ENCODE results near the gene VPS33B.
"Not testable (repeated sequence)": the region's sequence is repeated elsewhere in the genome, so short reads cannot be mapped to it uniquely, and the experiment has no call there.

The VPS33B gene

DNA sequence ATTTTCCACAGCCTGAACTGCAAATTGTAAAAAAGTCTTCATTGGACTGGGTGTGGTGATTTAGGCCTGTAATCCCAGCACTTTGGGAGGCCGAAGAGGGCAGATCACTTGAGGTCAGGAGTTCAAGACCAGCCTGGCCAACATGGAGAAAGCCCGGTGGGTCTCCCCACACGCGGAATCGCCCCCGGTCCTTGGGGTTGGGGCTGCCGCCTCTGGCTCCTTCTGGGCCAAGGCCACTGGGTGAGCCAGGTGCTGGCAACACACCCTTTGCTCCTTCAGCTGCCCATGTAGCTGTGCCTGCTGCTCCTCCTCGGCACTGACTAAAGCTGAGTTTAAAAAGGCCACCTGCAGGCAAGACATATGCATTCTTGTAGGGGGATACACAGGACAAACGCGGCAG is 9.4 kb upstream of the VPS33B start:
- no peak for DNase-seq

DNA sequence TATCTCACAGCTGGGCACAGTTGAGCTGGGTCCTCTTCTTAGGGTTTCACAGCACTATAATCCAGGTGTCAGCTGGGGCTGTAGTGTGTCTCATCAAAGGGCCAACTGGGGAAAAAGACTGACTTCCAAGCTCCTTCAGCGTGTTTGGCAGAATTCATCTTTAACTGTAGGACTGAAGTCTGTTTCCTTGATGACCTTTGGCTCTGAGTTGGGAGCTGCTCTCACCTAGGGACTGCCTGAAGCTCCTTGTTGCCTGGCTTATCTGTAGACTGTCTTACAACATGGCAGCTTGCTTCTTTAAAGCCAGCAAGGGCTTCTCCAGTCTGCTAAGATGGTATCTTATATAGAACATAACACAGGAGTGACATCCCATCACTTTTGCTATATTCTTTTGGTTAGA is 5.3 kb upstream of the VPS33B start:
- no peak for DNase-seq

DNA sequence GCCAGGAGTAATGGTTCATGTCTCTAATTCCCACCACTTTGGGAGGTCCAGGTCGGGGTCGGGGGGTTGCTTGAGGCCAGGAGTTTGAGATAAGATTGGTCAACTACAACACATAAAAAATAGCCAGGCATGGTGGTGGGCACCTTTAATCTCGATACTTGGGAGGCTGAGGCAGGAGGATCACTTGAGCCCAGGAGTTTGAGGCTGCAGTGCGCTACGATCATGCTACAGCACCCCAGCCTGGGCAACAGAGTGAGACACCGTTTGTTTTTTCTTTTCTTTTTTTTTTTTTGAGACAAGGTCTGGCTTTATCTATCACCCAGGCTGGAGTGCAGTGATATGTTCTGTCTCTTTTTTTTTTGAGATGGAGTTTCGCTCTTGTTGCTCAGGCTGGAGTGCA is 1.3 kb upstream of the VPS33B start:
- no peak for DNase-seq

DNA sequence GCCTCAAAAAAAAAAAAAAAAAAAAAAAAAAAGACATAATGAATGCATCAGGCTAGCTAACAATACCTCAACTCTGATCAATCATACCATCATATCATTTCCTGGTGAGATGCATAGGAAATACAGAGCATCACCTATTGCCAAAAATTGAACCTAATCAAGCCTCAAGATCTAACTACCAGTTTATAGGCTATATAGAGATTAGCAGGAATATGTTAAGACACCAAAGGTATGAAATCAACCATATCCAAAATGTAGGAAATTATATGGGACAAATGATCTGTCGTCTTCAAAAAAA is 387 bp upstream of the VPS33B start:
- no peak for DNase-seq

DNA sequence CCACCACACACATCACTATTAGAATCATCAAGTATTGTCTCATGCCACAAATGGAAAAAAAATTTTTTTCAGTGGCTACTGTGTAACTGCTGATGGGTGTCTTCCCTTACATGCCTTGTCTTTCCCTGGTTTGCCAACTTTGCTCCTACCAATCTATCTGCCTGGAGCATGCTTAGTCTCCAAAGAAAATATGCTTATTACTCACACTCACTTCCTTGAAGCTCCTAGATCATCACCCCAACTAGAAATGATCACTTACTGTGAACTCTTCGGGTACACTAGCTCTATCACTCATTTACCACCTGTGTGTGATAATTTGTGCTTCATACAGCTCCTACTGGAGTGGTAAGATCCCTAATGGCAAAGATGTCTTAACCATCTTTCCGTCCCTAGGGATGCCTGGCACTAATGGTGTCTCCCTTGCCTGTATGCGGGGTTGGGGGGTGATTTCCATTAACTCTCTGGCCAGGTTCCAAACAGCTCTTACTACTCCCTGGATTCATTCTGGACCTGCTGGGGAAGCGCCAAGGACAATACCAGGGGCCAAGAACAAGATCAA is 799 bp downstream of the VPS33B start:
- DNase-seq, result no peak

DNA sequence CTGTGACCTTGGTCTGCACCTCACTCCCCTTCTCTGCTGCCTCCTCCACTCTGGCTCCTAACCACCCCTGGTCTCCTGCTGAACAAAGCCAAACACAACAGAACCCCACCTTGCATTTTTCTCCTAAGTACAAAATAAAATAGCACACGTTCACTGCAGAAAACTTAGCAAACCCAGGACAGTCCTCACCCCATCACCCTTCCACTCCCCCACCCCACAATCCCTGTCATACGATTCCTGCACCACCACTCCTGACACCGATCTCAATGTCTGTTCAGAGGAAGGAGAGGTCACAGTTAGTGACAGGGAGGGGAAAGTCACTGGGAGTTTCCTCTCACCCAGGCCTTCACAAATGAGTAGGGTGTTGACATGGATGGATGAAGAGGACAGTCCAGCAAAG is 4.2 kb downstream of the VPS33B start:
- DNase-seq, result no peak

DNA sequence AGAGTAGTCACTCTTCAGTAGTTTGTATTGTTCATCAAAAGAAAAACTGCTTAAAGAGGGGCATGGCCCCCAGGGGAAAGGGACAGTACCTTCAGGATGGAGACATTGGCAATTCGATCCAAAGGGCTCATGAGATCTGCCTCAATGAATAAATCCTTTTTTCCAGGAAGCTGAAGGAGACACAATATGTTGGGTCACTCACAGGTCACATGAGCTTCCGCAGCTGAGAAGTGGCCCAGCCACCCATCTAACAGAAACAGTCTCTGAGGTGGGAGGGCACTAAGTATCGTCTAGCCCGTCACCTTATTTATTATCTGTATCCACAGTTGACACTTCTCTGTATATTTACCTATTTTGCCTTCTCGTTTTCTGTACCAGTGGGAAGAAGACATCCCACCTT is 4.7 kb downstream of the VPS33B start:
- DNase-seq, result no peak

DNA sequence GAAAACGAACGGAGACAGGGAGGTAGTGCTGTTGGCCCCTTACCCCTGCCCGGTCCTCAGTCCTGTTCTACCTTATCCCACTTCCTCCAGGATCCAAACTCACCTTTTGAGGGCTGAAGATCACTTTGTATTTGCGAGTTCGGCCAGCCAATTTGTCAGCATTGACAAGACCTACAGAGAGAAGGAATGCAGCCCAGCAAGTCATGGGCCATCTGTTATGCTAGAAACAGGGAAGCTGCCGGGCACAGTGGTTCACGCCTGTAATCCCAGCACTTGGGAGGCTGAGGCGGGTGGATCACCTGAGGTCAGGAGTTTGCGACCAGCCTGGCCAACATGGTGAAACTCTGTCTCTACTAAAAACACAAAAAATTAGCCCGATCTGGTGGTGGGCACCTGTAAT is 8.7 kb downstream of the VPS33B start:
- DNase-seq, result not testable (repeated sequence)

DNA sequence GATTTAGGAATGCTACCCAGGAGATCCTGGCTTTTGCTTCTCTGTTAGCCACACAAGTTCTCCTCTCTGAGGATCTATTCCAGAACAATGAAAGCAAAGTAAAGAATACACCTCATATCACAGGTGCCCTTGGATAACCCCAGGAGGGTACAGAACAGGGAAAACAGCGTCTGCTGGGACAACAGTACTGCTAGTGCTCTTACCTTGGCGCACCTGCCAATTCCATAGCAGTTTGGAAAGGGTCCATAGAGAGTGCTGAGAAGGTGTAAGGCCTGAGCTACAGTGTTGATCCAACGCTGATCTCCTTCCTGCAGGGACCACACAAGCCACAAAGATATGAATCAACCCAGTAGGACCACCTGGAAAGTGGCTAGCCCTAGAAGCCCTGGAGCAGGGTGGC is 15.1 kb downstream of the VPS33B start:
- no peak for DNase-seq

DNA sequence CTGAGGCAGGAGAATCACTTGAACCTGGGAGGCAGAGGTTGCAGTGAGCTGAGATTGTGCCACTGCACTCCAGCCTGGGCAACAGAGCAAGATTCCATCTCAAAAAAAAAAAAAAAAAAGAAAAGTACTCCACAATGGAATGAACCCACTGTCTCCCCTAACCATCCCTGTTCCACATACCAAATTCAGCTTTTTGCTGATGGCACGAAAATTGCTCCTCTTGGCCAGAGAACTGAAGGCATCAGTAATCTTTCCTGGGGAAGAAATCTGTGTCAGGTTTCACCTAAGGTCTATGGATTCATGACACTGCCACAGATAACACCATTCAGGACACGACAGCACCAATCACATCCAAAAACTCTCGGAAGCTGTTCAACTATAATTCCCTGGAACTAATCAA is 21.2 kb downstream of the VPS33B start:
- DNase-seq, result no peak

DNA sequence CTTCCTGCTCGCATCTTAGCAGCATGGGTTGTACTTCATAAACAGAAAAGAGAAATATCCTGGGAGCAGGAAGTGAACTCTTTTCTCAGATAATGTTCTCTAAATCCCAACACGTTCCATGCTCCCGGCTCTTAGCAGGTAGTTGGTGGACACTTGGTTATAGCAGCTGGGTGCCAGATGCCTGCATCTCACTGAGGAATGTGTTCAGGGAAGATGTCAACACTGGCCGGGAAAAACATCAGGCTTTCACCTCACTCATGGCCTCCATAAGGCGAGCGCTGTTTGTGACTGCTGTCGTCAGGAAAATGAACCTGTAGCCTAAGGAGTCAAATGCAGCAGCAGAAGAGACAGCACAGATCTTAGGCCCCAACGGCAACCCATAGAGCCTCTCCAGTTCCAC is 23.7 kb downstream of the VPS33B start:
- no peak for DNase-seq

DNA sequence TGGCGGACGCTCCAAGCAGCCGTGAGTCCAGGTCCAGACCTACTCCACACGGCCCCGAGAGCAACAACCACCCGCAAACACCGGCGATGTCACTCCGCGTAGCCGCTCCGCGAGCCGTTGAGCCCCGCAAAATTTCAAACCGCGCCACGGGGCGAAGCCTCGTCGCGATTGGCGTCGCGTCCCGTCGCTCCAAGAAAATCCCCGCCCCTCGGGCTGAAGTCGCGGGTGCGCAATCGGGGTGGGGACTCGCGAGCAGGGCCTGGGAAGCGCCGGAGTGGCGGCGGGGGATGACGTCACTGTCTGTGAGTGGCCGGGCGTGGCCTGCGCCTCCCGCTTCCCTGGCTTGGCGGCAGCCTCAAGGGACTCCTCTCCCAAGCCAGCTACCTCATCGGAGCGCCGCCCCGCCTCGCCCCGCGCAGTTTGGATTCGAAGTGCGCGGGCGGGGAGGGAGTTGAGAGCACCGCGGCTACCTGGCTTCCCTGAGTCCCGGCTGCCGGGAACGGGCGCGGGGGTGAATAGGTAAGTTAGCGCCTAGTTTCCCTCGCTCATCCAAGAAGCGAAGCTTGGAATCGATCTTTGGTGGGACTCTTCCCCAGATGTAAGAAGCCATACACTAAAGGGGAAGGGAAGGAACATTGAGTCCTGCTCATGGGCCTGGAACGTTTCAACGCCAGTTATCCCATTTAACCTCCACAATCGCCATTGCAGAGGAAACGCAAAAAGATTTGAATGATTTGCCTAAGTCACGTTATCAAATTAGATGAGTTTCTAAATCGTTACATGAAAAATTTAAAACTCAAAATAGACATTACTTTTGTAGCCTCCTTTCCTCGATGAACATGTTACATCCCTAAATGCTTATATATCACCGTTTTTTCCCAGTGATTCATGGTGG is 27.7 kb downstream of the VPS33B start, which contains the start of gene PRC1:
Gene PRC1, minus strand, starts transcription at position 119 of the 895 bp plus-strand sequence. Its CDS starts 118 bp downstream, at position 1.
- peak; percentile 97 for DNase-seq

DNA sequence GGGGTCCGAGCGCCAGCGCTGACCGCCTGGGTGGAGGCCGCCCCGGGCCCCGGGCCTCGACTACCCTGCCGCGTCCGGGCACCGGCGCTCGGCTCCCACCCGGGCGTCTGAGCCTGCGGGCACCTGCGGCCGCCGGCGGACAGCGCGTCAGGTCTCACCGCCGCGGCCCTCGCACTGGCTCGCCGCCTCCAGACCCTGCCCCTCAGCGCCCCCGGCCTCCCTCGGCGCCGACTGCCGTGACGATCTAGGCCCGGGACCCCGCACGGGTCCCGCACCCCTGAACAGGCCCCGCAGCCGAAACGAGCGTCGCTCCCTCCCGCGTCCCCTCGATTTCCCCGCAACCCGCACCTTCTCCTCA is 28.4 kb downstream of the VPS33B start:
- no peak for DNase-seq

DNA sequence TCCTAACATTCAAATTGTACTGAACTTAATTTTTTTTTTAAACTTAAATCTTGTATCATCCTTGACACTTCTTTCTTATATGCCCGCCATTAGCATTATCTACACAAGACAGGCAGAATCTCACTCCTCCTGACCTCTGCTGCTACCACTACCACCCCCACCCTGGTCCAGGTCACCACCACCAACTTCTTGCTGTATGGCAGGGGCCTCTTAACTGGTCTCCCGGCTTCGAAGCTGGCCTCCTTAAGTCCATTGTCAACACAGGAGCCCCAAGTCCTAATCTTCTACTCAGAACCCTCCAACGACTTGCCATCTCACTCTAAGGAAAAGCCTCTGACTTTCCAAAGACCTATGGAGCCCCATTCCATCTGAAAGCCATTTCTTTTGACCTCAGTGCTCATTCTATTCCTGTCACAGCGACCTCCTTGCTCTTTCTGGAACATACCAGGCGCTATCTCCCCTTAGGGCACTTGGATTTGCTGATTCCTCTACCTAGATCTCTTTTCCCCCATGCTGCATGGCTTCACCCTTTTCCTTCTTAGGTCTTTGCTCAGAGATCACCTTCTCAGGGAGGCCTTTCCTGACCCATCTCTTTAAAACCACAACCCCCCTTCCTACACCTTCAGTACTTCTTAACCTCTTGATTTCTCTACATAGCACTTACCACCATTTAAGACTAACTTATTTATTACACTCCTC is 30.7 kb downstream of the VPS33B start:
- DNase-seq, result no peak

DNA sequence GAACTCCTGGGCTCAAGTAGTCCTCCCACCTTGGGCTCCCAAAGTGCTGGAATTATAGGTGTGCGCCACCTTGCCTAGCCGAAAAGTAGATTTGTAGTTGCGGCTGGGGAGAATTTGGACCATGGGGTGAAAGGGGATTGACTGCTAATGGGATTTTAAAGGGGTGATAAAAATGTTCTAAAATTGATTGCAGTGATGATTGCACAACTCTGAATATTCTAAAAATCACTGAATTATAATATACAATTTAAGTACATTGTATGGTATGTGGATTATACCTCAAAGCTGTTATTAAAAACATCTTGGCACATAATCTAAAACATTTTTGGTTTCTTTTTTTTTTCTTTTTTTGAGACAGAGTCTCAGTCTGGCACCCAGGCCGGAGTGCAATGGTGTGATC is 31.9 kb downstream of the VPS33B start:
- DNase-seq, result no peak

DNA sequence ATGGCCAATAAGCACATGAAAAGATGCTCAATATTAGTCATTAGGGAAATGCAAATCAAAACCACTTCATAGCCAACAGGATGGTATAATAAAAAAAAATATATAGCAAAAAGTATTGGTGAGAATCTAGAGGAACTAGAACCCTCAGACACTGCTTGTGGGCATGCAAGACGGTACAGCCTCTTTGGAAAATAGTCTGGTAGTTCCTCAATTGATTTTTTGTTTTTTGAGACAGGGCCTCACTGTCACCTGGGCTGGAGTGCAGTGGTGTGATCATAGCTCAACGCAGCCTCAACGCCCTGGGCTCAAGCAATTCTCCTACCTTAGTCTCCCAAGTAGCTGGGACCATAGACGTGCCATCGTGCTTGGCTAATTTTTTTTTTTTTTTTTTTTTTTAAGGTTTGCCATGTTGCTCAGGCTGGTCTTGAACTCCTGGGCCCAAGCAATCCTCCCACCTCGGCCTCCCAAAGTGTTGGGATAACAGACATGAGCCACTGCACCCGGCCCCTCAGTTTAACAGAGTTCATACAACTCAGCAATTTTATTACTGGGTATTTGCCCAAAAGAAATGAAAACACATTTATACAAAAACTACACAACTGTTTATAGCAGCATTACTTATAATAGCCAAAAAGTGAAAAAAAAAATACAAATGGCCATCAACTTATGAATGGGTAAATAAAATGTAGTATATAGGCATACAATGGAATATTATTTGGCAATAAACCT is 33.2 kb downstream of the VPS33B start:
- no peak for DNase-seq

DNA sequence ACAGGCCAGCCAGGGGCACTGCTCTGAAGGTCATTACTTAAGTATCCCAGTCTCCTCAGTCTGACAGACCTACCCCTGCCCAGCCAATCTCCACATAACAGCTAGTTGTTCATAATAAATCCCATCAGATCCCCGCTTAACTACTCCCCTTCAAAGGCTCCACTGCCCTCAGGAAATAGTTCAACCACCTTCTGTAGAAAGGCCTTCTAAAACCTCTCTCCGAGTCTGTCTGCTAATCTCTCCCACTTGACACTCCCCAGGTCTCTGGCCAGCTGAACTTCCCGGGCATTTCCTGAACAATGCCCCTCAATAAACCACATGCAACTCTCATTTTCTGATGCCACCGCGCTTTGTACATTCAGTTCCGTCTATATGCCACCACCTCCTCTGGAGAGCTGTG is 34.1 kb downstream of the VPS33B start:
- no peak for DNase-seq

DNA sequence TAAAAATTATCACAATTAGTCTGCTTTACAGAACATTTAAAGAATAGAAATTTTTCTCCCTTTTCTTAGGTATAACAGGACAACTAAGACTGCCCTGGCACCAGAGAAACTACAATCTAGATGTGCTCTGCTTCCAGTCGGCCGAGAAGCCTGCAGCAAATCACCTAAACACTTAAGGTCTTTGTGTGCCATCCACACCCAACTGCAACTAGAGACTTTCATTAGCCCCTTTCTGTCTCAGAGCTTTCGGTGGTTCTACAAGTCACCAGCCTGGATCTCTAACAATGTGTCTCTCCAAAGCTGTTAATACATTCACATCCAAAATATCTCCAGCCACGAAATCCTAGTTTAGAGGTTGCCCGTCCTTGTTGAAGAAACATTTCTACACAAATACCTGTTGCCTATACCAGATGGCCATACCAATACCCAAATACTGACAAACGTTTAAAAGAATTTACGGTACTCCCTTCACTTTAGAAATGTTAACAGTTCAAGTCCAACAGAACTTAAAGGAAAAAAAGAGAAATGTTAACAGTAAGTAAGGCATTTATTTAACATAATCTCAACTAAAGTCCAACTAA is 34.7 kb downstream of the VPS33B start:
- DNase-seq, result no peak

DNA sequence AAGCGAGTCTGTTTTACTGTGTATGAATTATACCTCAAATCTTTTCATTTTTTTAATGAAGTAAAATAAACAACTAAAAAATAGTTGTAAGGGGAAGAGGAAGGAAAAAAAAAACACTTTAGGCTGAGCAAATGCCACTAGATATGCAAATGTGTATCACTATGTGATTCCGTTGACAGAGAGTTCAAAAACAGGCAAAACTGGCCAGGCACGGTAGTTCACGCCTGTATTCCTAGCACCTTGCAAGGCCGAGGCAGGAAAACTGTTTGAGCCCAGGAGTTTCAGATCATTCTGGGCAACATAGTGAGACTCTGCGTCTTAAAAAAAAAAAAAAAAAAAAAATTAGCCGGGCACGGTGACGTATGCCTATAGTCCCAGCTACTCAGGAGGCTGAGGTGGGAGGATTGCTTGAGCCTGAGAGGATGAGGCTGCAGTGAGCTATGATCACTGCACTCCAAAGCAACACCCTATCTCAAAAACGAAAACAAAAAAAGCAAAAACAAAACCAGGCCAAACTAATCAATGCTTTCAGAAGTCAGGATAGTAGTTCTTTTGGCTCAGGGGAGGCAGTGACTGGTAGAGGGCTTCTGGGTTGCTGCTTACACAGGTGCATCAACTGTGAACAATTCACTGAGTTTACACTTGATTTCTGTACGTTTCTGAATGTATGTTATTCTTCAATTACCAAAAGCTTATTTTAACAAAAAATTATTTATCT is 35.4 kb downstream of the VPS33B start:
- DNase-seq, result no peak

DNA sequence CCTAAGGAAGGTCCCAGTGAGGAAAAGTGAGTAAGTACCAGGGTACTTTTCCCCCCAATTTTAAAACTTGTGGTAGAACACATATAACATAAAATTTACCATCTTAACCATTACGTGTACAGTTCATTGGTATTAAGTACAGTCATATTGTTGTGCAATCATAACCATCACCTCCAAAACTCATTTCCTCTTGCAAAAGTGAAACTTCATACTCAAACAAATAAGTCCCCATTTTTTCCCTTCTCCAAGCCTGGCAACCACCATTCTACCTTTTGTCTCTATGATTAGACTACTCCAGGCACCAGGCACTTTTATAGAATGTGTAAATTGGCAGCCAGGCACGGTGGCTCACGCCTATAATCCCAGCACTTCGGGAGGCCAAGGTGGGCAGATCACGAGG is 40.3 kb downstream of the VPS33B start:
- no peak for DNase-seq

DNA sequence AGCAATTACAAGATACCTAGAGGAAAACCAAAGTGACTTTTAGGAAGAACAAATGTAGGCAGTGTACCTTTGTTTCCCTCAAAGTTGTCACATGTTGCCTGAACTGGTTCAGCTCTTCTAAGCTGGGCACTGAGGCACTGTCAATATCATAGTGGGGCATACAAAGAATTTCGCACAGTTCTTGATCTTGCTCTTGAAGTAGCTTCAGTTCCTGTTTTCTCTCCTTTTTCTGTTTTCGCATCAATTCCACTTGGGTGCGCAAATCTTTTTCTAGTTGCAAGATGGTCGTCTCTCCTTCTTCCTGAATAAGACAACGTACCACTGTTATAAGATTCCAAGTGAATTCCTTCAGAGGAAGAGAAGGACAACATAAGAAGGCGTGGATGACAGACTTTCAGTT is 40.7 kb downstream of the VPS33B start:
- DNase-seq, result no peak

DNA sequence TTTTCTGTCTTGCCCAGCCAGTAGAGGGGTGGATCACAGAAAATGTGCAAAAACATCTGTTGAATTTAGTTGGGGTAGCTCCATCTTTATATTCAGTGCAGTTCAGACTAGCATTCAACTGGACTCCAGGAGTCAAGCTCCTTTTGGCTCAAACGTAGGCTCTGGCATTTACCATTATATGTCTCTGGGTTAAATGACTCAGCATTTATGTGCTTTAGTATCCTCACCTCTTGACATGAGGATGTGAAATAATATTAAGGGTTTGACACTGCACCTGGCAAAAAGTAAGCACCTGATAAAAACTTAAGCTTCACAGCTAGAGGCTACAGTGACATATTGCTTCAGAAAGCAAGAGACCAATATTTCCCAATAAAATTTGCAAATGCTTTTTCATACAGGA is 42.8 kb downstream of the VPS33B start:
- DNase-seq, result no peak

DNA sequence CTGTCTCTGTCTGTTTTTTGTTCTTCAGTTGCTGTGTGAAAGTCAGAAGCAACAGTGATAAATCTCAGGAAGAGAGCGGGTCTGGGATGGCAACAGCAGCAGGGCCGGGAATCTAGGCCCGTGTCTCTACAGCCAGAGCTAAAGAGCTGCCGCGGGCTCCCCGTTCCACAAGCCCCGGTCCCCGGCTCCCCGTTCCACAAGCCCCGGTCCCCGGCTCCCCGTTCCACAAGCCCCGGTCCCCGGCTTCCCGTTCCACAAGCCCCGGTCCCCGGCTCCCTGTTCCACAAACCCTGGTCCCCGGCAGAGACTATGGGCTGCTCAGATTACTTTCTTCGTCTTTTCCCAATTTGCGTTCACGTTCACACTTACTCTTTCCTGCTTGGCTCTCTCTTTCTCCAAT is 48.2 kb downstream of the VPS33B start:
- DNase-seq, result no peak
